ENCODE measurements around the gene E2F8.

Gene E2F8

DNA sequence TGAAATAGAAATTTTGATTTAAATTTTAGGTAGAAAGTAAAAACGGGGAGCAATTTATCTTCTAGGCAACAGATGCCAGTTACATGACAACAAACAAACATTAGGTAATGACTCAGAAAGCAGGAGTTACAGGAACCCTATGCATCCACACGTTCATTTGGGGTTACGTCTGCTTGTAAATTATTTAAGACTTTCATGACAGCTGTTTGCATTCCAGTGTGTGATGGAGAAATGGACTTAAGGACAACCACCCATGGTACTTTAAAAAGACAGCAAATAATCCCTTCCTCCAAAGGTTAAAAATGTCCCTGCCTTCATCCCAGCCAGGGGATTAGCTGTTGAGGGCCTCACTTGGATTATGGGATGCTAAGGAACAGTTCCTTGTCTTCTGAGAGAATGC, 11.8 kb downstream of the E2F8 start:
- H3K23ac ChIP-seq (ENCODE audit: low read depth, low read length, poor library complexity), result no peak overlapping the region
- no peak overlapping the region for H4K8ac ChIP-seq (ENCODE audit: low read depth, low read length)
- H3K4me2 ChIP-seq (ENCODE audit: insufficient read depth, low read length, poor library complexity, severe bottlenecking), result no peak overlapping the region
- no peak overlapping the region for H4K91ac ChIP-seq (ENCODE audit: low read depth, low read length, poor library complexity)
- H3K27me3 ChIP-seq (ENCODE audit: control insufficient read depth in 3 of 3, insufficient read depth in 3 of 3, low read depth in 1 of 3, low read length in 3 of 3), result no peaks in the 10 kb centered on the region
- H3K27ac ChIP-seq (replicated peaks; ENCODE audit: low read length), result no peak overlapping the region
- no peak overlapping the region for H2BK120ac ChIP-seq (ENCODE audit: low read depth, low read length)
- H3K14ac ChIP-seq (ENCODE audit: low read length), result no peak overlapping the region
- H3K4me1 ChIP-seq (ENCODE audit: control insufficient read depth in 2 of 2, insufficient read depth in 1 of 2, low read depth in 1 of 2, low read length in 2 of 2), result no peaks in the 10 kb centered on the region
- no peak overlapping the region for H2BK5ac ChIP-seq (ENCODE audit: low read length)
- H3K18ac ChIP-seq (ENCODE audit: low read length), result no peak overlapping the region
- H3K36me3 ChIP-seq (replicated peaks in 1 of 2; ENCODE audit: control insufficient read depth in 2 of 2, insufficient read depth in 2 of 2, low read length in 2 of 2), result peaks cover 6 to 67% of the 10 kb centered on the region in 2 donors
- no peak overlapping the region for H3K4ac ChIP-seq (ENCODE audit: low read length)
- H2AK5ac ChIP-seq (ENCODE audit: low read depth, low read length), result no peak overlapping the region
- no peak overlapping the region for H2BK15ac ChIP-seq (ENCODE audit: low read length)
- no peak for DNase-seq (ENCODE audit: low spot score)
- H2AFZ ChIP-seq (ENCODE audit: low read length), result no peak overlapping the region
- no CpG with 5 or more reads among the region's 3 CpGs for WGBS, 2 donors (ENCODE audit: extremely low coverage in 2 of 2, insufficient read length in 2 of 2, insufficient replicate concordance in 1 of 2)
- H3K4me3 ChIP-seq (ENCODE audit: low read length in 2 of 2), result no peak overlapping the region
- H3K79me1 ChIP-seq (ENCODE audit: low read depth, low read length), result no peaks in the 10 kb centered on the region
- no peak overlapping the region for H3K9ac ChIP-seq (ENCODE audit: low read depth, low read length, poor library complexity)
- no peak overlapping the region for H2BK12ac ChIP-seq (ENCODE audit: low read length)
- no peaks in the 10 kb centered on the region for H3K9me3 ChIP-seq (replicated peaks in 1 of 2; ENCODE audit: control insufficient read depth in 2 of 2, insufficient read depth in 1 of 2, low read depth in 1 of 2, low read length in 2 of 2)

DNA sequence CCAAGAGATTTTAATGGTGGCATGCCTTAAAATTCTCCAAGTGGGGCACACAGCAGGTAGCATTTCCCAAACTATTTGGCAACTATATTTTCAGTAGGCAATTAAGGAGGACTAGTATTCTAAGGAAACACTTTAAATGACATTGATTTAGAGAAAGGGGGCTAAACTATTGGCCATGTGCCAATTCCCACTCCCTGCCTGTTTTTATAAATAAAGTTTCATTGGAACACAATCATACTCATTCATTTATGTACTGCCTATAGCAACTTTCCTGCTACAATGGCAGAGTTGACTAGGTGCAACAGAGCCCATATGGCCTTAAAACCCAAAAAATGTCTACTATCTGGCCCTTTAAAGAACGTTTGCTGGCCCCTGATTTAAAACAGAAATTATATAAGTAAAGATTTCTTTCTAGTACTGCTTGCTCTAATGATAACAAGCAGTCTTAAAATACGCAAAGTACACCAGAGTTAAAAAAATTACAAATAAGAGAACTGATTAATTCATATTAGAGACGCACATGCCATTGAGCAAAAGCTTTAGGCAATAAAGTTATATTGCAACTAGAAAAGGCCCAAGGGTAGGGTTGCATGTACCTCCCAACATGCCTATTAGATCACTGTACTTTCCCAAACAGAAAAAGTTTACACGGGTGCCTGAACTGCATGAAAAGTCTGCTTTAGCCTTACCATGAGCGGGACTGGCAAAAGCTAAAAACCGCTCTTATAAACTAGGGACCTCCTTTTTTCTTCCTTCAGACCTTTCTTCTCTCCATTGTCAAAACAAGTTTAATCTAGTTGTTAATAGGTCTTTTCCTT, 14.2 kb downstream of the E2F8 start:
- no peak overlapping the region for H2AFZ ChIP-seq (ENCODE audit: low read length)
- no peak overlapping the region for H3K4me3 ChIP-seq (ENCODE audit: low read length in 2 of 2)
- no peak overlapping the region for H2BK12ac ChIP-seq (ENCODE audit: low read length)
- no peak overlapping the region for H2AK5ac ChIP-seq (ENCODE audit: low read depth, low read length)
- H3K9ac ChIP-seq (ENCODE audit: low read depth, low read length, poor library complexity), result no peak overlapping the region
- no peaks in the 10 kb centered on the region for H3K79me1 ChIP-seq (ENCODE audit: low read depth, low read length)
- no peak overlapping the region for H2BK120ac ChIP-seq (ENCODE audit: low read depth, low read length)
- H4K91ac ChIP-seq (ENCODE audit: low read depth, low read length, poor library complexity), result no peak overlapping the region
- H3K9me3 ChIP-seq (replicated peaks in 1 of 2; ENCODE audit: control insufficient read depth in 2 of 2, insufficient read depth in 1 of 2, low read depth in 1 of 2, low read length in 2 of 2), result peaks cover 0 to 4% of the 10 kb centered on the region in 2 donors
- no peak overlapping the region for H3K27ac ChIP-seq (replicated peaks; ENCODE audit: low read length)
- no peak overlapping the region for H4K8ac ChIP-seq (ENCODE audit: low read depth, low read length)
- DNase-seq (ENCODE audit: low spot score), result no peak
- no peak overlapping the region for H3K4ac ChIP-seq (ENCODE audit: low read length)
- WGBS, 2 donors (ENCODE audit: extremely low coverage in 2 of 2, insufficient read length in 2 of 2, insufficient replicate concordance in 1 of 2), result no CpG with 5 or more reads among the region's 6 CpGs
- H3K14ac ChIP-seq (ENCODE audit: low read length), result no peak overlapping the region
- H3K36me3 ChIP-seq (replicated peaks in 1 of 2; ENCODE audit: control insufficient read depth in 2 of 2, insufficient read depth in 2 of 2, low read length in 2 of 2), result peaks cover 4 to 67% of the 10 kb centered on the region in 2 donors
- H3K23ac ChIP-seq (ENCODE audit: low read depth, low read length, poor library complexity), result no peak overlapping the region
- H2BK5ac ChIP-seq (ENCODE audit: low read length), result no peak overlapping the region
- no peak overlapping the region for H3K4me2 ChIP-seq (ENCODE audit: insufficient read depth, low read length, poor library complexity, severe bottlenecking)
- no peak overlapping the region for H2BK15ac ChIP-seq (ENCODE audit: low read length)
- H3K4me1 ChIP-seq (ENCODE audit: control insufficient read depth in 2 of 2, insufficient read depth in 1 of 2, low read depth in 1 of 2, low read length in 2 of 2), result no peaks in the 10 kb centered on the region
- H3K27me3 ChIP-seq (ENCODE audit: control insufficient read depth in 3 of 3, insufficient read depth in 3 of 3, low read depth in 1 of 3, low read length in 3 of 3), result no peaks in the 10 kb centered on the region
- H3K18ac ChIP-seq (ENCODE audit: low read length), result no peak overlapping the region

DNA sequence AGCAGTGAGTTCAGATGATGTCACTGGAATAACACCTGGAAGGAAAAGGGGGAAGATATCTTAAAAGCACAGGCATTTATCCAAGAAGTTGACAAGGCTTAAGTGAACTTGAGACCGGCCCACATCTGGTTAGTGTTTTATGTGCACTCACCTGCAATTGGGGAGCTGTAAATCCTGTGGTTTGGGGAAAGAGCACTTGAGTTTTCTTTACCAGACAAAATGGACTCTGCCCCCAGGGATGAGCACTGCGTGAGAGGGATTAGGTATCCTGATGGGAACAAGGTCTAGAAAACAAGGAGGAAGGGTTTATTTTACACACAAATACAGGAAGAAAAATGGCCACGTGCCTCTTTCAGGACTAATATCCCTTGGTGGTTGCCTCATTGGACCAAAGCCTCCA, 15.2 kb downstream of the E2F8 start:
- no peaks in the 10 kb centered on the region for H3K4me1 ChIP-seq (ENCODE audit: control insufficient read depth in 2 of 2, insufficient read depth in 1 of 2, low read depth in 1 of 2, low read length in 2 of 2)
- H3K18ac ChIP-seq (ENCODE audit: low read length), result no peak overlapping the region
- H2BK120ac ChIP-seq (ENCODE audit: low read depth, low read length), result no peak overlapping the region
- DNase-seq (ENCODE audit: low spot score), result no peak
- H4K91ac ChIP-seq (ENCODE audit: low read depth, low read length, poor library complexity), result no peak overlapping the region
- H3K4me2 ChIP-seq (ENCODE audit: insufficient read depth, low read length, poor library complexity, severe bottlenecking), result no peak overlapping the region
- no peak overlapping the region for H3K4ac ChIP-seq (ENCODE audit: low read length)
- no peak overlapping the region for H2AK5ac ChIP-seq (ENCODE audit: low read depth, low read length)
- no peak overlapping the region for H3K4me3 ChIP-seq (ENCODE audit: low read length in 2 of 2)
- no peak overlapping the region for H2BK15ac ChIP-seq (ENCODE audit: low read length)
- no peak overlapping the region for H2BK12ac ChIP-seq (ENCODE audit: low read length)
- H3K23ac ChIP-seq (ENCODE audit: low read depth, low read length, poor library complexity), result no peak overlapping the region
- H2BK5ac ChIP-seq (ENCODE audit: low read length), result no peak overlapping the region
- H3K27ac ChIP-seq (replicated peaks; ENCODE audit: low read length), result no peak overlapping the region
- H3K27me3 ChIP-seq (ENCODE audit: control insufficient read depth in 3 of 3, insufficient read depth in 3 of 3, low read depth in 1 of 3, low read length in 3 of 3), result no peaks in the 10 kb centered on the region
- no peak overlapping the region for H3K14ac ChIP-seq (ENCODE audit: low read length)
- H3K36me3 ChIP-seq (replicated peaks in 1 of 2; ENCODE audit: control insufficient read depth in 2 of 2, insufficient read depth in 2 of 2, low read length in 2 of 2), result peaks cover 4 to 57% of the 10 kb centered on the region in 2 donors
- H4K8ac ChIP-seq (ENCODE audit: low read depth, low read length), result no peak overlapping the region
- H2AFZ ChIP-seq (ENCODE audit: low read length), result no peak overlapping the region
- H3K9ac ChIP-seq (ENCODE audit: low read depth, low read length, poor library complexity), result no peak overlapping the region
- WGBS, 2 donors (ENCODE audit: extremely low coverage in 2 of 2, insufficient read length in 2 of 2, insufficient replicate concordance in 1 of 2), result no CpG with 5 or more reads among the region's 3 CpGs
- peaks cover 0 to 4% of the 10 kb centered on the region in 2 donors for H3K9me3 ChIP-seq (replicated peaks in 1 of 2; ENCODE audit: control insufficient read depth in 2 of 2, insufficient read depth in 1 of 2, low read depth in 1 of 2, low read length in 2 of 2)
- H3K79me1 ChIP-seq (ENCODE audit: low read depth, low read length), result no peaks in the 10 kb centered on the region

DNA sequence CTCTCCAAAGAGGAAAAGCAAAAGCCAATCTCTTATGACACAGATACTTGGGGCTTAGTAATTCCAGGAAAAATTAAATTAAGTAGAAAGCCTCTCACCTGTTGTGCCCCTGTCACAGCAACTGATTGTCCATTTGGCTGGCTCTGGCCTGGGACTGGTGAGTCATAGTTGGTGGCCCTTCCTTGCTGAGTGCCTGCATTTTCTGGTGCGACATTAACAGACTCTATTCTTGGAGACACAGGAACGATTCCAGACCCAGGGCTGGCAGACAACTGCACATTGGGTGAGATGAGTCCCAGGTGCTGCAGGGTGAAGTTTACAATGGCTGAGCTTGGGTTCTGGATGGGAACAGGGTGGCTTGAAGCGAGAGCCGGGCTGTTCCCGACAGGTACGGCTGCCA, 15.6 kb downstream of the E2F8 start:
- no peaks in the 10 kb centered on the region for H3K4me1 ChIP-seq (ENCODE audit: control insufficient read depth in 2 of 2, insufficient read depth in 1 of 2, low read depth in 1 of 2, low read length in 2 of 2)
- DNase-seq (ENCODE audit: low spot score), result no peak
- H3K4me2 ChIP-seq (ENCODE audit: insufficient read depth, low read length, poor library complexity, severe bottlenecking), result no peak overlapping the region
- no peak overlapping the region for H2BK15ac ChIP-seq (ENCODE audit: low read length)
- no peak overlapping the region for H3K4ac ChIP-seq (ENCODE audit: low read length)
- H3K36me3 ChIP-seq (replicated peaks in 1 of 2; ENCODE audit: control insufficient read depth in 2 of 2, insufficient read depth in 2 of 2, low read length in 2 of 2), result peaks cover 4 to 54% of the 10 kb centered on the region in 2 donors
- no peak overlapping the region for H4K91ac ChIP-seq (ENCODE audit: low read depth, low read length, poor library complexity)
- H2BK5ac ChIP-seq (ENCODE audit: low read length), result no peak overlapping the region
- H3K18ac ChIP-seq (ENCODE audit: low read length), result no peak overlapping the region
- H2BK120ac ChIP-seq (ENCODE audit: low read depth, low read length), result no peak overlapping the region
- no peak overlapping the region for H3K23ac ChIP-seq (ENCODE audit: low read depth, low read length, poor library complexity)
- H3K9me3 ChIP-seq (replicated peaks in 1 of 2; ENCODE audit: control insufficient read depth in 2 of 2, insufficient read depth in 1 of 2, low read depth in 1 of 2, low read length in 2 of 2), result peaks cover 0 to 4% of the 10 kb centered on the region in 2 donors
- H3K14ac ChIP-seq (ENCODE audit: low read length), result no peak overlapping the region
- H3K79me1 ChIP-seq (ENCODE audit: low read depth, low read length), result no peaks in the 10 kb centered on the region
- peaks cover 0 to 3% (median 0%) of the 10 kb centered on the region in 3 experiments for H3K27me3 ChIP-seq (ENCODE audit: control insufficient read depth in 3 of 3, insufficient read depth in 3 of 3, low read depth in 1 of 3, low read length in 3 of 3)
- WGBS, 2 donors (ENCODE audit: extremely low coverage in 2 of 2, insufficient read length in 2 of 2, insufficient replicate concordance in 1 of 2), result no CpG with 5 or more reads among the region's 6 CpGs
- H4K8ac ChIP-seq (ENCODE audit: low read depth, low read length), result no peak overlapping the region
- no peak overlapping the region for H2AK5ac ChIP-seq (ENCODE audit: low read depth, low read length)
- H3K9ac ChIP-seq (ENCODE audit: low read depth, low read length, poor library complexity), result no peak overlapping the region
- no peak overlapping the region for H3K4me3 ChIP-seq (ENCODE audit: low read length in 2 of 2)
- no peak overlapping the region for H2AFZ ChIP-seq (ENCODE audit: low read length)
- H2BK12ac ChIP-seq (ENCODE audit: low read length), result no peak overlapping the region
- no peak overlapping the region for H3K27ac ChIP-seq (replicated peaks; ENCODE audit: low read length)
